GM12878 (cell line): ENCODE data around the gene IL11. TPM values are rescaled to one million over a fixed set of nuclear protein-coding genes. Genes with fewer than 3 reads are reported as not detected.

ENCODE experiments used
- ATF3 ChIP-seq: IDR thresholded peaks from 2 replicates; pipeline ENCODE4 v1.6.1; 2011; ENCODE audit warnings: low read depth, mild to moderate bottlenecking, low read length, moderate library complexity, borderline replicate concordance; ENCODE audit errors: extremely low read depth
- CHD1 ChIP-seq: IDR thresholded peaks from 2 replicates; pipeline ENCODE4 v1.6.1; 2012; ENCODE audit warnings: low read depth, low read length, improper control_type of control experiment
- CREB1 ChIP-seq: IDR thresholded peaks from 2 replicates; pipeline ENCODE4 v1.6.1; 2012; ENCODE audit warnings: low read depth, mild to moderate bottlenecking, inconsistent platforms
- EGR1 ChIP-seq, 2 experiments: IDR thresholded peaks; 1 replicate in 1 of 2; 2 replicates in 1 of 2; pipeline ENCODE4 v1.6.1; 2011 to 2012; ENCODE audit warnings: low read depth in 2 of 2, low read length in 2 of 2, borderline replicate concordance in 1 of 2, mild to moderate bottlenecking in 1 of 2, moderate library complexity in 1 of 2
- HDAC6 ChIP-seq: fragments of 200-600 bp; sonication (generic); IDR thresholded peaks from one replicate; pipeline ENCODE4 v1.8.0; 2017; ENCODE audit warnings: antibody characterized with exemption; ENCODE audit not compliant: unreplicated experiment
- IRF4 ChIP-seq: IDR thresholded peaks from 2 replicates; pipeline ENCODE4 v1.6.1; 2011; ENCODE audit warnings: low read depth, low read length
- KDM1A ChIP-seq: fragments of 200-600 bp; sonication (generic); IDR thresholded peaks from 2 replicates; pipeline ENCODE4 v1.6.1; 2016; ENCODE audit warnings: borderline replicate concordance
- NKRF ChIP-seq: fragments of 450-650 bp; conservative IDR thresholded peaks from 2 replicates; pipeline ENCODE4 v1.6.1; 2017; ENCODE audit warnings: mild to moderate bottlenecking, moderate library complexity
- POLR2A ChIP-seq: IDR thresholded peaks from 2 replicates; pipeline ENCODE4 v1.6.1; 2011; ENCODE audit warnings: low read depth, mild to moderate bottlenecking, low read length
- PRDM15 ChIP-seq: fragments of 450-650 bp; formaldehyde crosslinking; IDR thresholded peaks from 2 replicates; pipeline ENCODE4 v1.4.0; 2020; ENCODE audit warnings: mild to moderate bottlenecking, moderate library complexity
- RCOR1 ChIP-seq: conservative IDR thresholded peaks from 2 replicates; pipeline ENCODE4 v1.6.1; 2012; ENCODE audit warnings: low read depth, low read length, improper control_type of control experiment
- RELA ChIP-seq: fragments of 450-650 bp; IDR thresholded peaks from 2 replicates; pipeline ENCODE4 v1.8.0; 2014; ENCODE audit warnings: borderline replicate concordance; ENCODE audit not compliant: partially characterized antibody
- SPI1 ChIP-seq: IDR thresholded peaks from 2 replicates; pipeline ENCODE4 v1.6.1; 2011; ENCODE audit warnings: low read depth, mild to moderate bottlenecking, low read length, moderate library complexity, borderline replicate concordance; ENCODE audit not compliant: insufficient read depth
- STAT1 ChIP-seq: fragments of 450-650 bp; conservative IDR thresholded peaks from 2 replicates; pipeline ENCODE4 v1.6.1; 2014; ENCODE audit warnings: antibody characterized with exemption, mild to moderate bottlenecking
- TCF7 ChIP-seq: IDR thresholded peaks from 2 replicates; pipeline ENCODE4 v1.6.1; 2014; ENCODE audit warnings: antibody characterized with exemption, borderline replicate concordance
- ZBTB11 ChIP-seq: fragments of 450-650 bp; formaldehyde crosslinking; IDR thresholded peaks from 2 replicates; pipeline ENCODE4 v1.5.0; 2022; ENCODE audit warnings: mild to moderate bottlenecking, missing genetic modification characterization
- ZNF207 ChIP-seq: fragments of 450-650 bp; IDR thresholded peaks from 2 replicates; pipeline ENCODE4 v1.6.1; 2014; ENCODE audit warnings: antibody characterized with exemption, mild to moderate bottlenecking, borderline replicate concordance
- ZNF274 ChIP-seq: IDR thresholded peaks from one replicate; pipeline ENCODE4 v1.8.0; 2011; ENCODE audit not compliant: insufficient read length, insufficient read depth
- polyA plus RNA-seq, 11 experiments: library from polyadenylated mRNA; depleted of rRNA in 4 of 11; unstranded in 6 of 11; stranded (reverse) in 5 of 11; fragments of >200 nt; fragmentation: Nextera tagmentation in 4 of 11; fragmentation: Illumina TruSeq in 1 of 11; extraction: Ambion mirVana in 4 of 11; extraction: Trizol in 1 of 11; gene quantifications; 1 replicate in 1 of 11; 2 replicates in 10 of 11; pipeline versions ENCODE4 v1.2.1 to v1.2.3, GENCODE V29; 2011 to 2016; ENCODE audit warnings: inconsistent platforms in 2 of 11, missing spikeins in 2 of 11, low read depth in 1 of 11
- total RNA-seq, 4 experiments: library from RNA; depleted of rRNA in 3 of 4; stranded (reverse); fragments of >200 nt in 3 of 4; fragmentation: Illumina TruSeq in 1 of 4; extraction: Trizol in 1 of 4; gene quantifications; 2 replicates each; pipeline versions ENCODE4 v1.2.1 to v1.2.3, GENCODE V29; 2013 to 2021
- TF ChIP-seq, protein P1 (sequence below): fragments of 150-350 bp; IDR thresholded peaks from 2 replicates; pipeline ENCODE4 v1.6.1; 2014; ENCODE audit warnings: mild to moderate bottlenecking, low read depth, low read length

Gene IL11
- total and polyA plus RNA-seq, 10 of the 15 experiments (the other 5 are each of a cell fraction or from before 2014, with no cell fraction given), result 0.15 TPM; not detected in 9

DNA sequence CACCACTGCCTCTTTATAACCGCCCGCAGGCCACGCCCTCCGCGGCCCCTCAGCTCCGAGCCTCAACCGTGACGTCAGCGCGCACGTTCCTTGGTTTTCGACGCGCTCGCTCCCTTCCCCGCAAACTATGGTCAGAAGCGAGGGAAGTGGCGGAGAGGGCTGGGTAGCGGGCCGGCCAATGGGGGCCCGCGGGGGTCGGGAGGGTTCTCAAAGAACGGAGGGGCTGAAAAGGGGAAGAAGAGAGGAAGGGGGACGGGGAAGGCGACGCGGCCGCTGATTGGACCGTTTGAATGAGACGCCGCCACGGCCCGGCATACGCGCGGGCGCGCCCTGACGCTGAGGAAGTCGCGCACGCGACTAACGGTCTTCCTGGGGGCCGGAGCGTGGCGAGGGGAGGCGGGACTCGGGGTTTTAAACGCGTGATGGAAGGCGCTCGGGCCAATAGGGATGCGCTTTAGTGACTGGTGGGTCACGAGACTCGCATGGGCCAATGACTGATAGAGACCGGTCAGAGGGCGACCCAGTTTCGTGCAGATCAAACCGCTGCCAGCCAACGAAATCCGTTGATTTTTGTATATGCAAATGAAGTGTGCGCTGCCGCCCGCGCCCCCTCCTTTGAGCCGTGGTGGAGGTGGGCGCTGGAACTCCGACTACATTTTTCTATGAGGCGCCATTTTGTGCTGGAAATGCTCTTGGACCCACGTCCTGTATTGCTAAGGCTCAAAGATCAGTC, 37.7 kb upstream of the IL11 start (continued):
- no peak for TF ChIP-seq ZBTB11 (CRISPR knock-in tag)
- peak; percentile 39; the same call in 1 of the 2 replicates for TF ChIP-seq POLR2A
- no peak for TF ChIP-seq TCF7
- TF ChIP-seq HDAC6, result no peak
- TF ChIP-seq CREB1, result peak; percentile 89
- no peak for TF ChIP-seq RCOR1
- no peak for TF ChIP-seq ATF3
- TF ChIP-seq, protein P1, sequence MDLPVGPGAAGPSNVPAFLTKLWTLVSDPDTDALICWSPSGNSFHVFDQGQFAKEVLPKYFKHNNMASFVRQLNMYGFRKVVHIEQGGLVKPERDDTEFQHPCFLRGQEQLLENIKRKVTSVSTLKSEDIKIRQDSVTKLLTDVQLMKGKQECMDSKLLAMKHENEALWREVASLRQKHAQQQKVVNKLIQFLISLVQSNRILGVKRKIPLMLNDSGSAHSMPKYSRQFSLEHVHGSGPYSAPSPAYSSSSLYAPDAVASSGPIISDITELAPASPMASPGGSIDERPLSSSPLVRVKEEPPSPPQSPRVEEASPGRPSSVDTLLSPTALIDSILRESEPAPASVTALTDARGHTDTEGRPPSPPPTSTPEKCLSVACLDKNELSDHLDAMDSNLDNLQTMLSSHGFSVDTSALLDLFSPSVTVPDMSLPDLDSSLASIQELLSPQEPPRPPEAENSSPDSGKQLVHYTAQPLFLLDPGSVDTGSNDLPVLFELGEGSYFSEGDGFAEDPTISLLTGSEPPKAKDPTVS, result no peak
- no peak for TF ChIP-seq KDM1A
- TF ChIP-seq STAT1, result no peak
- no peak for TF ChIP-seq IRF4
- no peak for TF ChIP-seq ZNF274
- TF ChIP-seq NKRF, result no peak
- TF ChIP-seq CHD1, result no peak
- TF ChIP-seq PRDM15 (CRISPR knock-in tag), result no peak
- peak; percentile 44 to 70 for TF ChIP-seq EGR1 (IDR thresholded peaks at IDR 0.05; ENCODE audit: borderline replicate concordance in 1 of 2, low read depth in 2 of 2, low read length in 2 of 2)
- peak; percentile 77 for TF ChIP-seq RELA
- no peak; the same call in 1 of the 2 replicates for TF ChIP-seq ZNF207
- peak; percentile 77 for TF ChIP-seq SPI1
